ENCODE measurements around the gene NEUROD1.

GRCh38 chr2:181649436-181649979 lies 30.8 kb downstream of the NEUROD1 start:
- no peak for TF ChIP-seq CTCF (conservative IDR thresholded peaks at IDR 0.05)
- no peak for TF ChIP-seq EZH2 (IDR thresholded peaks at IDR 0.05; ENCODE audit: low read depth)
